ENCODE measurements around the gene TEKTIP1.
"Not testable (repeated sequence)": the region's sequence is repeated elsewhere in the genome, so short reads cannot be mapped to it uniquely, and the experiment has no call there.

Gene TEKTIP1

DNA sequence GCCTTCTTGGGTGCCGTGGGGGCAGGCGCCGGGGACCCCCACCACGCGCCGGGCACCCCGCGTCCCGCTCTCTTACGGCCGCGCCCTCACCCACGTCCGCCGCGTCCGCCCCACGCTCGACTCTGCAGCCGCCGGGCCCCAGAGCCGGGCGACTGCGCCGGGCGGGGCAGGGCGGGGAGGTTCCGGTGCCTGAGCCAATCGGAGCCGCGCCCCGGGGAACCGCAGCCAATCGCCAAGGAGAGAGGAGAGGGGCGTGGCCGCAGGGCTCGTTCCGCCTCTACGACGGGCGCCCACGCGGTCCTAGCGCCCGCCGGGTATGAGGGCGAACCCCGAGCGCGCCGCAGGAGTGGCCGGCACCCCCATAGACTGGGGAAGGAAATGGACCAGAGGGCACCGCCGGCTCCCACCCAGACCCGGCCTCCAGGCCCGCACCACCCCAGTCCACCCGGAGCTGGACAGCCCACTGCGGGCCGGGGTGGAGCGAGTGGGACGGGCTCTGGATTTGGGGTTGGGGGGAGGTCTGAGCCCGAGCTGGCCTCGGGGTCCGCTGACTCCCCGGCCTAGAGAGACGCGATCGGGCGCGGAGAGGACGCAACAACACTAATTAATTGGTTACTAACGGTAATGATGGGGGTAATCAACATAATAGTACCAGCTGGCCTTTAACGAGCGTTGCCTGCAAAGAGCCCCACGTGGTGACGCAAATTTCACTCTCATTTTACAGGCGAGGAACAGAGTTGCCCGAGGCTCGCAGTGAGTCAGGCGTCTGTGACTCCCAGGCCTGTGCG lies 18.7 kb downstream of the TEKTIP1 start, which contains the start of gene MFSD12:
Gene MFSD12 (minus strand): TSS at position 126 of the 788 bp plus-strand sequence. CDS start 183 bp downstream, outside the sequence.
- peak; percentile 90 to 95 for DNase-seq (ENCODE audit: low read depth in 2 of 2)

DNA sequence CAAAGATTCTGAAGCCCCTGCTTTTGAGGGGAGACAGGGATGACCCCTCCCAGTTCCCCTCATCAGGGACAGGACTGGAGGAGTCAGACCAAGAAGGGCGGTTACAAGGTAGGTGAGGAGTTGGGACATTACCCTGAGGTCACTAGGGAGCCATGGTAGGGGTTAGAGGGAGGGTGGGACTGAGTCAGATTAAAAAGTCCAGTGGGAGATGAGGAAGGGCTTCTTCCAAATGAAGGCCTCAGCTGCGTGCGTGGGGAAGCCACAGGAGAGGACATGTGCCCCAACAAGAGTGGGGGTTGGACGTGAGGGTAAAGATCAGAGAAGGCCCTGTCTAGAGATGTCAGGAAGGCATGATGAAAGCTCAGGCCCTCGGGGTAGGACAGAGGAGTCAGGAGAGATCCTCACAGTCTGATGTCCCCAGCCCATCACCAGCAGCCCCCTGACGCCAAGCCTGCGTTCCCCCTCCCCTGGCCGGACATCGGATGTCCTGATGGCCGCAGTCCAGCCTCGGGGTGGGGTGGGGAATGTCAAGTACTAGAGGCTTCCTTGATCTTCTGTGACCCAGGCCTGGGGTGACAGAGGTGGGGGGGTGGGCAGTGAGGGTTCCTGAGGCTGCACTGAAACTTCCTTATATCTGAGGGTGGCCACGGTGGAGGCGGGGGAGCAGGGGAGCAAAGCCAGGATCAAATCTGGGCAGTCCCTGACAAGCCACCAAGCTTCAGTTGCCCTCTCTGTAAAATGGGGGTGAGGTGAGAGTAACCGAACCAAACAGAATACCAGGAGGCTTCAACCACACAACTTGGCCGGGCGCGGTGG lies 24.9 kb downstream of the TEKTIP1 start:
- no peak for DNase-seq (ENCODE audit: low read depth in 2 of 2)

- DNase-seq (ENCODE audit: low read depth in 2 of 2), result no peak
These were observed 26.2 kb downstream of the TEKTIP1 start for GRCh38 chr19:3565139-3565538.

- not testable (repeated sequence) for DNase-seq (ENCODE audit: low read depth in 2 of 2)
These were observed 31.1 kb downstream of the TEKTIP1 start for GRCh38 chr19:3570042-3570441.

DNA sequence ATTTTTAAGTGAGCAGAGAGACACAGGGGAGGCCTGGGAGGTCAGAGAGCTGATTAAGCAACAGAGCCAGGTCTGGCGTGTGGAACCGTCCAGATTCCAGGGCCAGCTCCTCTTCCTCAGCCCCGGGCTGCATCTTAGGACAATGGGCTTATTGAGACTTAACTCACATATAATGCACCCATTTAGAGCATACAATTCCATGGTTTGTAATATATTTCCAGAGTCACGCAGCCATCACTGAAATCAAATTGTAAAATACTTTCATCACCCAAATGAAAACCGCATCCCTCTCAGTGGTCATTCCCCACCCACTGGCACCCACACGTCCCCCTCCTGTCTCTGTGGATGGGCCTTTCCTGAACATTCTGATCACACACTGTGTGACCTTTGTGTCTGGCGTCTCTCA lies 31.6 kb downstream of the TEKTIP1 start:
- DNase-seq (ENCODE audit: low read depth in 2 of 2), result no peak

GRCh38 chr19:3572132-3572854 lies 33.3 kb downstream of the TEKTIP1 start:
- DNase-seq (ENCODE audit: low read depth in 2 of 2), result peak; percentile 99

DNA sequence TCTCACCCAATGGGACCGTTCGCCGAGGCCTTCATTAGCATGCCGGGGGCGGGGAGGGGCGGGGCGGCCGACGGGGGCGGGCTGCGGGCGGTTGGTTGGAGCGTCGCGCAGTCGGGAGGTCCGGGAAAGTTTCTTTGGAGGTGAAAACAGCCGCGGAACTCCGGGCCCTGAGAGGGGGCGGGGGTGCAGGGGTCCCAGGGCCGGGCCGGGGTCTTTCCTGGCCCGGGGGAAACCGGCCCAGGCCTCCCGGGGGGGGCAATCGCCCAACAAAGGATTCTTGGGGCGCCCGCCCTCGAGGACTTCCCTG lies 33.8 kb downstream of the TEKTIP1 start, which contains the start of gene HMG20B:
Gene HMG20B (plus strand): TSS at position 90 of the 307 bp plus-strand sequence. CDS start 366 bp downstream, outside the sequence.
- no peak for DNase-seq (ENCODE audit: low read depth in 2 of 2)

GRCh38 chr19:3573162-3573857 lies 34.3 kb downstream of the TEKTIP1 start:
- DNase-seq (ENCODE audit: low read depth in 2 of 2), result no peak

DNA sequence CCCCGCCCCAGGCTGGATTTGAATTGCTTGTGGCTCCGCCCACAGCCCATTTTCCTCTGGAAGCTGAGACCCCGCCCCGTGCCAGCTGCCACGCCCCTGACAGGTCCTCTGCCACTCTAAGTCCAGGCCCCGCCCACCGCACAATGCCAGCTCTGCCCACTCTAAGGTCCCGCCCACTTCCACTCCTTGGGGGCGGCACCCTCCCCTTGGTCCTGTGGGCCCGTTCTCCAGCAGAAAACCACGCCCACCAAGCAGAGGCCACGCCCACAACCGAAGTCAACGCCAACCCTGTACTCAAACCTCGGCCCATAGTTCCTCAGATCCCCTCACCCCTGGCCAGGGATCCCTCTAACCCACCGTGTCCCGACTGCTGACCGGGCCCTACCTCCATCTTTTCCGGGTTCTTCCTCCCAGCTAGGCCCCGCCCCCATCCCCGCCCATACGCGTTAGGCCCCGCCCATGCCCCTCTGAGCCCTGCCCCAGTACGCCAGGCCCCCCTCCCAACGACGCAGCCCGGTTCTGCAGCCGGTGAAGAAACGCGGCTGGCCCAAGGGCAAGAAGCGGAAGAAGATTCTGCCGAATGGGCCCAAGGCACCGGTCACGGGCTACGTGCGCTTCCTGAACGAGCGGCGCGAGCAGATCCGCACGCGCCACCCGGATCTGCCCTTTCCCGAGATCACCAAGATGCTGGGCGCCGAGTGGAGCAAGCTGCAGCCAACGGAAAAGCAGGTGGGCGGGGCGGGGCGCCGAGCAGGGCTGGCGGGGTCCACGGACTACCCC lies 35.1 kb downstream of the TEKTIP1 start:
- peak; percentile 61 to 91 for DNase-seq (ENCODE audit: low read depth in 2 of 2)

DNA sequence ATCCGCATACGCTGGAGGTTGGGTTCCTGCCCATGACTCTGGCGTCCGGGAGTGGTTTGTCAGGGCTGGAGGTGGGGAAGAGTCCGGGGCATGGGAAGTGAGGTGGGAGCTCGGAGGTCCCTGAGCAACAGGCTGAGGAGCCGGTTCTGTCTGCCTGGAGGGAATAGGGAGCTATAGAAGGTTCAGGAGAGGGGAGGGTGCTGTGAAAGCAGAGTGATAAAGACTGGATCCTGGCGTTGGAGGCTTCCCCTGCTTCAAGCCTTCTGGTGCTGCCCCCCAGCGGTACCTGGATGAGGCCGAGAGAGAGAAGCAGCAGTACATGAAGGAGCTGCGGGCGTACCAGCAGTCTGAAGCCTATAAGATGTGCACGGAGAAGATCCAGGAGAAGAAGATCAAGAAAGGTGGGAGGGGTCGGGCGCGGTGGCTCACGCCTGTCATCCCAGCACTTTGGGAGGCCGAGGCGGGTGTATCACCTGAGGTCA lies 36.3 kb downstream of the TEKTIP1 start:
- no peak for DNase-seq (ENCODE audit: low read depth in 2 of 2)

DNA sequence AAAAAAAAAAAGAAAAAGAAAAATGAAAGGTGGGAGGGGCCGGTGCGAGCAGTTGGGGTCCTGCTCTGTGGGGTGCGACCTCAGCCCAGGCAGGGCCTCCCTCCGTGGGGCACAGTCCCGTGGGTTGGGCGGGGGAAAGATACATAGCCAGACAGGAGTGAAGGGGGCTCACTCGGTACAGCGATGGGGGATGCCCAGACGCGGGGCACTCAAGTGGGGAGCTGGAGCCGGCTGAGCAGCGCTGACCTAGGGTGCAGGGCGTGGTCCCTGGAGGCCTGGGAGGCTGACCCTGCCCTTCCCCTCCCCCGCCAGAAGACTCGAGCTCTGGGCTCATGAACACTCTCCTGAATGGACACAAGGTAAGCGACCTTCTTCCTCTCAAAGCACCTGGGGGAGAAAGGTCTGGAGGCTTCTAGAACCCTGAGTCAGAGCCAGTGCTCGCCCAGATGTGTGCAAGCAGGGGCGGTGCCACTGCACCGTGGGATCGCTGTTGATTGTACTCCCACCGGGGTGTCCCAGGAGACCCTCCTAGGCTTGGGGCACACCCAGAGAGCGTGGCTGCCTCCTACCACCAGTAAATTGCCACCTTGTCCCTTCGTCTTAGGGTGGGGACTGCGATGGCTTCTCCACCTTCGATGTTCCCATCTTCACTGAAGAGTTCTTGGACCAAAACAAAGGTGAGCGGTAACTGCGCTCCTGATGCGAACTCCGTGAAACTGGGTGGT lies 37.1 kb downstream of the TEKTIP1 start:
- DNase-seq (ENCODE audit: low read depth in 2 of 2), result no peak

DNA sequence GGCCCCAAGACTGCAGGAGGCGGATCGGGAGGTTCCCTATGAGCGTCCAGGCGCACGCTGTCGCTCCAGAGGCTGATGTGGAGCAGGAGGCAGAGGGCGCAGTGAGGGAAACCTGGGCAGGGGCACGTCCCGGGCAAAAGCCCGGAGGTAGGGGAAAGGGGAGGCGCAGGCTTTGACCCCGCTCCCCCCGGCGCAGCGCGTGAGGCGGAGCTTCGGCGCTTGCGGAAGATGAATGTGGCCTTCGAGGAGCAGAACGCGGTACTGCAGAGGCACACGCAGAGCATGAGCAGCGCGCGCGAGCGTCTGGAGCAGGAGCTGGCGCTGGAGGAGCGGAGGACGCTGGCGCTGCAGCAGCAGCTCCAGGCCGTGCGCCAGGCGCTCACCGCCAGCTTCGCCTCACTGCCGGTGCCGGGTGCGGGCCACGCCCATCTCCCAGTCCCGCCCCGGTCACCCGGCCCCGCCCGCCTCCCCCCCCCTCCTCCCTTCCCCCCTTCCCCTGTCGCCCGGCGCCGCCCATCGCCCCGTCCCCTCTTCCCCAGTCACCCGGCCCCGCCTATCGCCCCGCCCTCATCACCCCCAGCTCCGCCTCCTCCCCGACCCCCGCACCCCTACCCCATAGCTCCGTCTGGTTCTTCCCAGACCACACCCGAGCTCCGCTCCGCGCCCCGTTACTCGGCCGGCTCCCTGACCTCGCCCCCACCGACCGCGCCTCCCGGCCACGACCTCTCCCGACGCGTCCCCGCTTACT lies 37.9 kb downstream of the TEKTIP1 start:
- no peak for DNase-seq (ENCODE audit: low read depth in 2 of 2)

DNA sequence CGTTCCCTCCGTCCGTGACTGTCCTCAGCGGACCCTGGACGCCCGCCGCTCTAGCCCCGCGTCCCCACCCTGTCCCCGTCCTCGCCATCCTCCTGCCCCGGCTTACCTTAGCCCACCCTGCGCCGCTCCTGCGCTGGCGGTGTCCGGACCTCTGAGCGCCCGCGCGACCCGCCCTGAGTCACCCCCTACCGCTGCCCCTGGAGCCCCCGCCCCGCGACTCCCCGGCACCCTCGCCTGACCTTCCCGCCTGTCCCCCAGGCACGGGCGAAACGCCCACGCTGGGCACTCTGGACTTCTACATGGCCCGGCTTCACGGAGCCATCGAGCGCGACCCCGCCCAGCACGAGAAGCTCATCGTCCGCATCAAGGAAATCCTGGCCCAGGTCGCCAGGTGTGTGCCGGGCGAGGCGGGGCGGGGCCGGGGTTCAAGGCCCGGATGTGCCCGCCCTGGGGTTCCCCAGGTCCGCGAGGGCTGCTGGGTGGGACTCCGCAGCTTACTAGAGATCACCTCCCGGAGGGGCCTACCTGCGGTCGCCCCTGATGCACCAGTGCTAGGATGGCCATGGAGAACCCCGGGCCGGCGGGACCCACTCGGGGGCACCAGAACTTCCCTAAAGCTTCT lies 38.9 kb downstream of the TEKTIP1 start:
- DNase-seq (ENCODE audit: low read depth in 2 of 2), result no peak

DNA sequence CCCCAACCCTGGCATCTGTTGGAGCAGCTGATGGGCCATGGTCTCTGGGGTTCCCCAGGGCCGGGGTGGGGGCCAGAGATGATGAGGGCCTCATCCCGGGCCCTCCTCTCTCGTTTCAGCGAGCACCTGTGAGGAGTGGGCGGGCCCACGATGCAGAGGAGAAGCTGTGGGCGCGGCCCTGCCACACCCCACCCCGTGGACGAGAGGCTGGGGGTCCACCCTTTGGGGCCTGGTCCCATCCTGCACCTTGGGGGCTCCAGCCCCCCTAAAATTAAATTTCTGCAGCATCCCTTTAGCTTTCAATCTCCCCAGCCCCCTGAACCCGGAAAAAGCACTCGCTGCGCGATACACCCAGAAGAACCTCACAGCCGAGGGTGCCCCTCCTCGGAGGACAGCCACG lies 39.4 kb downstream of the TEKTIP1 start:
- DNase-seq (ENCODE audit: low read depth in 2 of 2), result no peak

GRCh38 chr19:3580156-3580934 lies 41.4 kb downstream of the TEKTIP1 start:
- no peak for DNase-seq (ENCODE audit: low read depth in 2 of 2)

- DNase-seq (ENCODE audit: low read depth in 2 of 2), result not testable (repeated sequence)
These were observed 42.8 kb downstream of the TEKTIP1 start for GRCh38 chr19:3581792-3582191.

- DNase-seq (ENCODE audit: low read depth in 2 of 2), result not testable (repeated sequence)
These were observed 45.2 kb downstream of the TEKTIP1 start for GRCh38 chr19:3584036-3584802.
